H1 (cell line): Measurements from ENCODE around the gene DHX58. TPM values are rescaled to one million over a fixed set of nuclear protein-coding genes. Genes with fewer than 3 reads are reported as not detected.

Source experiments
- CTCF ChIA-PET: fragments of 300-600 bp; sonication (Branson Sonifier 250); formaldehyde crosslinking; loops from one replicate; lab custom pipeline; 2021; ENCODE audit not compliant: partially characterized antibody; lab: Charles Lee
- POLR2A ChIA-PET: fragments of 300-600 bp; sonication (Branson Sonifier 250); formaldehyde crosslinking; loops from one replicate; lab custom pipeline; 2021; ENCODE audit warnings: inconsistent platforms; ENCODE audit not compliant: partially characterized antibody; lab: Charles Lee
- DNase-seq, 2 experiments: peaks; one replicate each; pipeline versions ENCODE4 v3.0.0 to v3.0.0-alpha.2; 2010 to 2022; ENCODE audit warnings: low spot score in 2 of 2, low read depth in 1 of 2, mixed read lengths in 1 of 2
- FAIRE-seq: peaks from 2 replicates; lab custom pipeline; 2011; peaks lifted over from hg19 to GRCh38; lab: Jason Lieb, UNC
- H2AFZ ChIP-seq: 2 replicates; pipeline ENCODE4 v1.8.1; 2012; ENCODE audit warnings: low read length, inconsistent platforms
- H2AK5ac ChIP-seq: 2 replicates; pipeline ENCODE4 v1.6.1; 2013; ENCODE audit warnings: low read depth, low read length
- H2BK120ac ChIP-seq: replicated peaks from 2 replicates; pipeline ENCODE3; 2013; ENCODE audit warnings: low read depth, low read length, inconsistent platforms
- H2BK12ac ChIP-seq: 2 replicates; pipeline ENCODE4 v1.6.1; 2013; ENCODE audit warnings: low read depth, low read length
- H2BK15ac ChIP-seq: 2 replicates; pipeline ENCODE4 v1.6.1; 2013; ENCODE audit warnings: low read length
- H2BK20ac ChIP-seq: 2 replicates; pipeline ENCODE4 v1.6.1; 2013; ENCODE audit warnings: low read length
- H2BK5ac ChIP-seq: 2 replicates; pipeline ENCODE4 v1.6.1; 2013; ENCODE audit warnings: low read depth, low read length
- H3K14ac ChIP-seq: 2 replicates; pipeline ENCODE4 v1.6.1; 2013; ENCODE audit warnings: inconsistent platforms; ENCODE audit not compliant: insufficient read length
- H3K18ac ChIP-seq: 2 replicates; pipeline ENCODE4 v1.6.1; 2013; ENCODE audit warnings: low read length; ENCODE audit errors: extremely low read depth
- H3K23ac ChIP-seq: 2 replicates; pipeline ENCODE4 v1.6.1; 2013; ENCODE audit warnings: inconsistent platforms; ENCODE audit not compliant: insufficient read length
- H3K23me2 ChIP-seq: 2 replicates; pipeline ENCODE4 v1.6.1; 2013; ENCODE audit warnings: low read depth, low read length
- H3K27ac ChIP-seq: 2 replicates; pipeline ENCODE4 v1.6.1; 2011; ENCODE audit warnings: low read depth, low read length, inconsistent platforms
- H3K27me3 ChIP-seq, 4 experiments: replicated peaks in 1 of 4; 1 replicate in 1 of 4; 2 replicates in 3 of 4; pipeline versions ENCODE4 v1.6.1 to v1.8.1; 2011 to 2013; ENCODE audit warnings: low read length in 3 of 4, mild to moderate bottlenecking in 3 of 4, inconsistent platforms in 2 of 4, mixed read lengths in 2 of 4, moderate library complexity in 1 of 4; ENCODE audit not compliant: control insufficient read depth in 3 of 4, insufficient read depth in 3 of 4; ENCODE audit errors: extremely low read depth in 1 of 4
- H3K36me3 ChIP-seq, 4 experiments: 2 replicates each; pipeline versions ENCODE4 v1.6.1 to v1.8.1; 2011 to 2013; ENCODE audit warnings: mild to moderate bottlenecking in 4 of 4, low read length in 3 of 4, moderate library complexity in 2 of 4, control low read depth in 1 of 4, inconsistent platforms in 1 of 4; ENCODE audit not compliant: insufficient read depth in 4 of 4, control insufficient read depth in 2 of 4
- H3K4ac ChIP-seq: replicated peaks from 2 replicates; pipeline ENCODE3; 2013; ENCODE audit warnings: low read length, low read depth, mixed read lengths, inconsistent platforms; ENCODE audit not compliant: insufficient read length
- H3K4me1 ChIP-seq, 4 experiments: replicated peaks in 1 of 4; 1 replicate in 1 of 4; 2 replicates in 3 of 4; pipeline versions ENCODE4 v1.6.1 to v1.8.1; 2011 to 2013; ENCODE audit warnings: low read length in 3 of 4, inconsistent platforms in 2 of 4, mixed read lengths in 1 of 4; ENCODE audit not compliant: insufficient read depth in 4 of 4, control insufficient read depth in 3 of 4
- H3K4me2 ChIP-seq, 2 experiments: 2 replicates each; pipeline versions ENCODE4 v1.6.1 to v1.8.1; 2011 to 2013; ENCODE audit warnings: low read depth in 2 of 2, low read length in 2 of 2, control low read depth in 1 of 2, inconsistent platforms in 1 of 2, mild to moderate bottlenecking in 1 of 2; ENCODE audit not compliant: insufficient read depth in 1 of 2
- H3K4me3 ChIP-seq, 4 experiments: fragments of 200-600, 300-600 bp in 1 of 4; sonication (generic), shearing (Covaris generic), sonication (Bioruptor Twin) in 1 of 4; 2 replicates each; pipeline versions ENCODE4 v1.5.1 to v1.8.1; 2011 to 2016; ENCODE audit warnings: low read length in 4 of 4, low read depth in 3 of 4, control low read depth in 2 of 4, inconsistent platforms in 2 of 4, mild to moderate bottlenecking in 2 of 4, mixed read lengths in 1 of 4, moderate library complexity in 1 of 4; ENCODE audit not compliant: insufficient read depth in 2 of 4; ENCODE audit errors: extremely low read depth in 1 of 4
- H3K56ac ChIP-seq: replicated peaks from 2 replicates; pipeline ENCODE3; 2013; ENCODE audit warnings: low read depth, mild to moderate bottlenecking, mixed read lengths, low read length, inconsistent platforms; ENCODE audit not compliant: insufficient read length
- H3K79me1 ChIP-seq: 2 replicates; pipeline ENCODE4 v1.6.1; 2013; ENCODE audit warnings: low read depth, low read length, control low read depth
- H3K79me2 ChIP-seq, 2 experiments: 2 replicates each; pipeline versions ENCODE4 v1.6.1 to v1.8.1; 2012 to 2013; ENCODE audit warnings: low read length in 2 of 2, mild to moderate bottlenecking in 2 of 2, inconsistent platforms in 1 of 2; ENCODE audit not compliant: insufficient read depth in 2 of 2, control insufficient read depth in 1 of 2
- H3K9ac ChIP-seq, 4 experiments: replicated peaks in 1 of 4; 1 replicate in 1 of 4; 2 replicates in 3 of 4; pipeline versions ENCODE4 v1.6.1 to v1.8.1; 2011 to 2013; ENCODE audit warnings: low read depth in 3 of 4, low read length in 3 of 4, control low read depth in 2 of 4, mild to moderate bottlenecking in 2 of 4, moderate library complexity in 2 of 4, inconsistent platforms in 1 of 4; ENCODE audit errors: extremely low read depth in 1 of 4
- H3K9me3 ChIP-seq, 2 experiments: 2 replicates each; pipeline versions ENCODE4 v1.6.1 to v1.8.1; 2012 to 2013; ENCODE audit warnings: mild to moderate bottlenecking in 2 of 2, moderate library complexity in 2 of 2, control low read depth in 1 of 2, inconsistent platforms in 1 of 2, low read depth in 1 of 2, low read length in 1 of 2, mixed read lengths in 1 of 2; ENCODE audit not compliant: insufficient read depth in 2 of 2
- H4K20me1 ChIP-seq, 2 experiments: replicated peaks in 1 of 2; 2 replicates each; pipeline versions ENCODE3 to v1.8.1; 2011 to 2013; ENCODE audit warnings: inconsistent platforms in 2 of 2, low read length in 2 of 2, mild to moderate bottlenecking in 1 of 2; ENCODE audit not compliant: insufficient read depth in 2 of 2, control insufficient read depth in 1 of 2
- H4K5ac ChIP-seq: 2 replicates; pipeline ENCODE4 v1.6.1; 2013; ENCODE audit warnings: low read length, low read depth, mixed read lengths, inconsistent platforms; ENCODE audit not compliant: insufficient read length
- H4K8ac ChIP-seq: 2 replicates; pipeline ENCODE4 v1.8.0; 2013; ENCODE audit warnings: mild to moderate bottlenecking, moderate library complexity, low read length, inconsistent platforms; ENCODE audit not compliant: insufficient read depth; ENCODE audit errors: extremely low read depth
- H4K91ac ChIP-seq: replicated peaks from 2 replicates; pipeline ENCODE3; 2013; ENCODE audit warnings: low read length, mixed read lengths, inconsistent platforms; ENCODE audit not compliant: insufficient read length
- ATF2 ChIP-seq: IDR thresholded peaks from 2 replicates; pipeline ENCODE4 v1.6.1; 2012; ENCODE audit warnings: low read length, inconsistent platforms
- BACH1 ChIP-seq: IDR thresholded peaks from 2 replicates; pipeline ENCODE4 v1.6.1; 2012; ENCODE audit warnings: low read length, improper control_type of control experiment
- CREB1 ChIP-seq: IDR thresholded peaks from 2 replicates; pipeline ENCODE4 v1.6.1; 2012; ENCODE audit warnings: inconsistent platforms
- JUND ChIP-seq: IDR thresholded peaks from 2 replicates; pipeline ENCODE4 v1.6.1; 2011; ENCODE audit warnings: mild to moderate bottlenecking, improper control_type of control experiment, low read length
- POLR2A ChIP-seq, 2 experiments: IDR thresholded peaks; 1 replicate in 1 of 2; 2 replicates in 1 of 2; pipeline ENCODE4 v1.6.1; 2011; ENCODE audit warnings: low read depth in 2 of 2, low read length in 2 of 2, mild to moderate bottlenecking in 2 of 2; ENCODE audit errors: control extremely low read depth in 1 of 2
- SIX5 ChIP-seq: IDR thresholded peaks from 2 replicates; pipeline ENCODE4 v1.6.1; 2011; ENCODE audit warnings: mild to moderate bottlenecking, low read depth, low read length
- SP2 ChIP-seq: IDR thresholded peaks from 2 replicates; pipeline ENCODE4 v1.6.1; 2012; ENCODE audit warnings: mild to moderate bottlenecking, low read length, inconsistent platforms
- ZNF274 ChIP-seq: IDR thresholded peaks from 2 replicates; pipeline ENCODE4 v1.7.0; 2012; ENCODE audit warnings: low read length, borderline replicate concordance; ENCODE audit errors: extremely low read depth
- WGBS, 2 experiments: shearing (Covaris generic) in 1 of 2; methylation state at CpG; one replicate each; pipeline versions ENCODE4 v1.1.6 to v1.1.7; 2013 to 2015; ENCODE audit warnings: low lambda C conversion rate in 2 of 2, mixed read lengths in 2 of 2, inconsistent platforms in 1 of 2, low coverage in 1 of 2, missing lambda C conversion rate in 1 of 2; ENCODE audit not compliant: insufficient replicate concordance in 2 of 2, insufficient coverage in 1 of 2, insufficient read length in 1 of 2; ENCODE audit errors: extremely low coverage in 1 of 2, missing lambda C conversion rate in 1 of 2; 5-methylcytosine and 5-hydroxymethylcytosine counted together
- polyA plus RNA-seq, 7 experiments: library from polyadenylated mRNA; depleted of rRNA in 3 of 7; stranded (reverse) in 5 of 7; unstranded in 2 of 7; fragments of >200 nt in 5 of 7; fragments of 200-250 nt in 2 of 7; gene quantifications; 1 replicate in 5 of 7; 2 replicates in 1 of 7; 4 replicates in 1 of 7; pipeline versions ENCODE4 v1.2.1 to v1.2.3, GENCODE V29; 2011 to 2013; ENCODE audit warnings: missing spikeins in 2 of 7, mixed read lengths in 2 of 7
- total RNA-seq: library from RNA; stranded (reverse); fragmentation: NEBNext Ultra II Directional; extraction: Animal tissue kit (Norgen Biotek cat#: 25700); gene quantifications from 2 replicates; pipeline ENCODE4 v1.2.1, GENCODE V29; 2021

Gene DHX58
- total and polyA plus RNA-seq, 2 of the 8 experiments (the other 6 are each of a cell fraction or from before 2014, with no cell fraction given) = 5.6 to 9.9 TPM

GRCh38 chr17:42120770-42121769 is 8.6 kb upstream of the DHX58 start, which contains the start of gene KAT2A:
KAT2A (minus strand) TSS chr17:42121367; CDS start chr17:42121304, 63 bp downstream.
- peaks cover 8 to 15% (median 11%) of the 10 kb centered on the region in 4 experiments; a peak in 7 of 8 replicates for H3K36me3 ChIP-seq
- H3K27ac ChIP-seq = no peak within 1 kb of the TSS; the same call in 1 of the 2 replicates
- H3K9ac ChIP-seq = peak within 1 kb of the TSS in 2 of 4 experiments; percentile 29 to 48; a peak in 3 of 7 replicates
- H3K79me2 ChIP-seq = no peaks in the 10 kb centered on the region
- H3K14ac ChIP-seq = no peak within 1 kb of the TSS
- 0 out of 2 replicates have a peak within 1 kb of the TSS, but pooled peaks have one; percentile 61 for H2AK5ac ChIP-seq
- H3K4me2 ChIP-seq = peak within 1 kb of the TSS; percentile 70 to 80
- H2BK5ac ChIP-seq = no peak within 1 kb of the TSS; the same call in 1 of the 2 replicates
- ChIA-PET CTCF (interaction anchor here (0.7 to 39.4 kb wide), 19 partner anchors 10 to 118 kb away, joined by 3 to 1084 read pairs (median 7); partner anchors contain the start of genes C17orf113, DNAJC7, GHDC and KCNH4), POLR2A (interaction anchor here (0.6 to 3.8 kb wide), 19 partner anchors 9 to 208 kb away, joined by 3 to 51 read pairs (median 4); partner anchors contain the start of genes DHX58, DNAJC7 and NKIRAS2)
- H2BK20ac ChIP-seq = no peak within 1 kb of the TSS
- H2BK120ac ChIP-seq = no peak within 1 kb of the TSS
- H3K18ac ChIP-seq = peak within 1 kb of the TSS; percentile 51
- FAIRE-seq = peak; percentile 68
- H4K20me1 ChIP-seq = peaks cover 0 to 5% of the 10 kb centered on the region in 2 experiments
- no peak within 1 kb of the TSS for H2AFZ ChIP-seq
- peak within 1 kb of the TSS; percentile 17 for H3K4ac ChIP-seq
- WGBS, 2 experiments = 28% methylated on average over 25 of the region's 57 CpGs; no CpG with 5 or more reads in 1 of the 2 experiments
- H2BK15ac ChIP-seq = peak within 1 kb of the TSS; percentile 29; the same call in 1 of the 2 replicates
- no peaks in the 10 kb centered on the region; a peak in 2 of 7 replicates for H3K27me3 ChIP-seq
- H3K4me1 ChIP-seq = peaks cover 0 to 17% (median 13%) of the 10 kb centered on the region in 4 experiments; a peak in 6 of 7 replicates
- H3K56ac ChIP-seq = peak within 1 kb of the TSS; percentile 7
- H3K23ac ChIP-seq = no peak within 1 kb of the TSS
- peak within 1 kb of the TSS; percentile 38 to 84 (median 60) for H3K4me3 ChIP-seq
- peak within 1 kb of the TSS; percentile 46 for H4K91ac ChIP-seq
- H4K8ac ChIP-seq = peak within 1 kb of the TSS; percentile 16; the same call in 1 of the 2 replicates
- H3K79me1 ChIP-seq = no peaks in the 10 kb centered on the region; the same call in 1 of the 2 replicates
- H4K5ac ChIP-seq = peak within 1 kb of the TSS; percentile 23
- H2BK12ac ChIP-seq = peak within 1 kb of the TSS; percentile 75; the same call in 1 of the 2 replicates
- H3K9me3 ChIP-seq = no peaks in the 10 kb centered on the region
- H3K23me2 ChIP-seq = peaks cover 10% of the 10 kb centered on the region
- peak; percentile 43 to 86 for DNase-seq
- TF ChIP-seq ATF2 (no peak), BACH1 (no peak), POLR2A (IDR thresholded peaks at IDR 0.05; ENCODE audit: control extremely low read depth in 1 of 2, low read depth in 2 of 2, low read length in 2 of 2) (peak in 1 of 2 experiments; percentile 81; a peak in 2 of 3 replicates), CREB1 (0 out of 2 replicates have a peak, but pooled peaks have one; percentile 11), SIX5 (peak; percentile 70), SP2 (no peak), JUND (no peak), ZNF274 (no peak)
